ENCODE data around the gene ADAMTS6. TPM values are rescaled to one million over a fixed set of nuclear protein-coding genes. Genes with fewer than 3 reads are reported as not detected.

The ADAMTS6 gene
- total and polyA plus RNA-seq, 2 experiments from 2014 or later, result 0.78 to 2.0 TPM

DNA sequence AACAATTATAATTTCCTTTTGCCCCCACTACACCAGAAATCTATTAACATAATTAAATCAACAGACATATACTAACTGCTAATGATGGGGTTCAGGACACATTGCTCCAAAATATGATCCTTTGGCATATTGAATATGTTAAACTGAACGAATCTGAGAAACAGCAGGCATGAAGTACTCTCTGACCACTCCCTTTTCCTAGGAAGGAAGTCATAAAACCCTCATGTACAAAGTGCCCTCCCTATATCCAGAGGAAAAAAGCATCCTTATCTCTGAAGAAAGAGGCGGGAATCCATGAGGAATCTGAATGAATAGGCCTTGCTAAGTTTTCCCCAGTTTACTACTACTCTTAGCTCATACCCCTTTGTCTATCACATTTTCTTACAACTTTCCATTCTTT lies 67.9 kb downstream of the ADAMTS6 start:
- no peak overlapping the region for H2AFZ ChIP-seq
- DNase-seq (ENCODE audit: low spot score), result no peak
- no peaks in the 10 kb centered on the region for H3K27me3 Mint-ChIP-seq (ENCODE audit: insufficient read depth, low read depth, poor library complexity)
- peaks cover 21% of the 10 kb centered on the region for H3K9me3 Mint-ChIP-seq
- no peaks in the 10 kb centered on the region for H3K9me2 ChIP-seq (ENCODE audit: insufficient read depth)
- H3K27ac Mint-ChIP-seq, result no peak overlapping the region
- H3K36me3 ChIP-seq (ENCODE audit: insufficient read depth), result no peaks in the 10 kb centered on the region
- peaks cover 5% of the 10 kb centered on the region; the same call in 2 of the 3 replicates for H3K4me1 Mint-ChIP-seq
- no peaks in the 10 kb centered on the region for H4K20me1 ChIP-seq (replicated peaks; ENCODE audit: insufficient read depth)
- H3K4me2 ChIP-seq, result no peak overlapping the region
- no peaks in the 10 kb centered on the region for H3K27me3 ChIP-seq (ENCODE audit: insufficient read depth)
- no peaks in the 10 kb centered on the region for H3F3A ChIP-seq (replicated peaks; ENCODE audit: low read depth)
- no peak overlapping the region for H3K4me3 Mint-ChIP-seq
- no peak overlapping the region for H3K4me3 ChIP-seq
- peaks cover 17% of the 10 kb centered on the region; the same call in 2 of the 3 replicates for H3K36me3 Mint-ChIP-seq (ENCODE audit: low read depth)
- no peaks in the 10 kb centered on the region for H3K79me2 ChIP-seq (replicated peaks; ENCODE audit: insufficient read depth)
- H3K4me1 ChIP-seq (ENCODE audit: insufficient read depth), result no peaks in the 10 kb centered on the region
- ATAC-seq, result no peak
- no peak for TF ChIP-seq ZNF331 (CRISPR knock-in tag; IDR thresholded peaks at IDR 0.05; ENCODE audit: low read depth)
- TF ChIP-seq, protein P1, sequence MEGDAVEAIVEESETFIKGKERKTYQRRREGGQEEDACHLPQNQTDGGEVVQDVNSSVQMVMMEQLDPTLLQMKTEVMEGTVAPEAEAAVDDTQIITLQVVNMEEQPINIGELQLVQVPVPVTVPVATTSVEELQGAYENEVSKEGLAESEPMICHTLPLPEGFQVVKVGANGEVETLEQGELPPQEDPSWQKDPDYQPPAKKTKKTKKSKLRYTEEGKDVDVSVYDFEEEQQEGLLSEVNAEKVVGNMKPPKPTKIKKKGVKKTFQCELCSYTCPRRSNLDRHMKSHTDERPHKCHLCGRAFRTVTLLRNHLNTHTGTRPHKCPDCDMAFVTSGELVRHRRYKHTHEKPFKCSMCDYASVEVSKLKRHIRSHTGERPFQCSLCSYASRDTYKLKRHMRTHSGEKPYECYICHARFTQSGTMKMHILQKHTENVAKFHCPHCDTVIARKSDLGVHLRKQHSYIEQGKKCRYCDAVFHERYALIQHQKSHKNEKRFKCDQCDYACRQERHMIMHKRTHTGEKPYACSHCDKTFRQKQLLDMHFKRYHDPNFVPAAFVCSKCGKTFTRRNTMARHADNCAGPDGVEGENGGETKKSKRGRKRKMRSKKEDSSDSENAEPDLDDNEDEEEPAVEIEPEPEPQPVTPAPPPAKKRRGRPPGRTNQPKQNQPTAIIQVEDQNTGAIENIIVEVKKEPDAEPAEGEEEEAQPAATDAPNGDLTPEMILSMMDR (conservative IDR thresholded peaks at IDR 0.05; ENCODE audit: low read depth in 2 of 2), result no peak
- no peak for TF ChIP-seq NANOG (IDR thresholded peaks at IDR 0.05; ENCODE audit: borderline replicate concordance)
- no peak for TF ChIP-seq ZNF114 (CRISPR knock-in tag; IDR thresholded peaks at IDR 0.05)
- TF ChIP-seq JUNB (IDR thresholded peaks at IDR 0.05; ENCODE audit: unreplicated experiment), result no peak
- TF ChIP-seq EZH2 (IDR thresholded peaks at IDR 0.05; ENCODE audit: low read depth, unreplicated experiment), result no peak
- TF ChIP-seq CREB1 (CRISPR knock-in tag; IDR thresholded peaks at IDR 0.05; ENCODE audit: low read depth), result no peak
- H3K27ac ChIP-seq (ENCODE audit: low read depth), result no peak overlapping the region

GRCh38 chr5:65412842-65413241 lies 68.9 kb downstream of the ADAMTS6 start:
- no peak for DNase-seq (ENCODE audit: low spot score)
- no peak for TF ChIP-seq POLR2AphosphoS5 (IDR thresholded peaks at IDR 0.05; ENCODE audit: low read depth)
- no peak for TF ChIP-seq ZNF114 (CRISPR knock-in tag; IDR thresholded peaks at IDR 0.05)
- TF ChIP-seq NANOG (IDR thresholded peaks at IDR 0.05; ENCODE audit: borderline replicate concordance), result no peak
- Histone ChIP-seq H3K79me2 (replicated peaks; ENCODE audit: insufficient read depth) (no peaks in the 10 kb centered on the region), H3K27ac (ENCODE audit: low read depth) (no peak overlapping the region), H2AFZ (no peak overlapping the region), H3K4me3 (no peak overlapping the region), H3K9me2 (ENCODE audit: insufficient read depth) (no peaks in the 10 kb centered on the region), H3K36me3 (ENCODE audit: insufficient read depth) (no peaks in the 10 kb centered on the region), H3K4me1 (ENCODE audit: insufficient read depth) (no peaks in the 10 kb centered on the region), H3F3A (replicated peaks; ENCODE audit: low read depth) (no peaks in the 10 kb centered on the region), H4K20me1 (replicated peaks; ENCODE audit: insufficient read depth) (no peaks in the 10 kb centered on the region), H3K27me3 (ENCODE audit: insufficient read depth) (no peaks in the 10 kb centered on the region), H3K4me2 (no peak overlapping the region)
- Mint-ChIP-seq H3K27ac (no peak overlapping the region), H3K9me3 (peaks cover 17% of the 10 kb centered on the region), H3K27me3 (ENCODE audit: insufficient read depth, low read depth, poor library complexity) (no peaks in the 10 kb centered on the region), H3K4me3 (no peak overlapping the region), H3K36me3 (ENCODE audit: low read depth) (peaks cover 17% of the 10 kb centered on the region; the same call in 2 of the 3 replicates), H3K4me1 (peaks cover 5% of the 10 kb centered on the region; the same call in 2 of the 3 replicates)
- no peak for ATAC-seq

GRCh38 chr5:65411356-65411755 lies 70.4 kb downstream of the ADAMTS6 start:
- peaks cover 11% of the 10 kb centered on the region; the same call in 1 of the 3 replicates for H3K36me3 Mint-ChIP-seq (ENCODE audit: low read depth)
- H3K27me3 ChIP-seq (ENCODE audit: insufficient read depth), result no peaks in the 10 kb centered on the region
- no peaks in the 10 kb centered on the region for H4K20me1 ChIP-seq (replicated peaks; ENCODE audit: insufficient read depth)
- H3K79me2 ChIP-seq (replicated peaks; ENCODE audit: insufficient read depth), result no peaks in the 10 kb centered on the region
- peaks cover 5% of the 10 kb centered on the region; the same call in 2 of the 3 replicates for H3K4me1 Mint-ChIP-seq
- H3K4me1 ChIP-seq (ENCODE audit: insufficient read depth), result no peaks in the 10 kb centered on the region
- no peak overlapping the region for H3K27ac ChIP-seq (ENCODE audit: low read depth)
- H3K9me3 Mint-ChIP-seq, result peaks cover 4% of the 10 kb centered on the region; the same call in 2 of the 3 replicates
- H3K4me2 ChIP-seq, result no peak overlapping the region
- H3K36me3 ChIP-seq (ENCODE audit: insufficient read depth), result no peaks in the 10 kb centered on the region
- H2AFZ ChIP-seq, result no peak overlapping the region
- ATAC-seq (no peak), DNase-seq (ENCODE audit: low spot score) (no peak)
- no peak overlapping the region for H3K4me3 Mint-ChIP-seq
- H3K9me2 ChIP-seq (ENCODE audit: insufficient read depth), result no peaks in the 10 kb centered on the region
- no peak overlapping the region for H3K27ac Mint-ChIP-seq
- H3K4me3 ChIP-seq, result no peak overlapping the region
- no peaks in the 10 kb centered on the region for H3F3A ChIP-seq (replicated peaks; ENCODE audit: low read depth)
- H3K27me3 Mint-ChIP-seq (ENCODE audit: insufficient read depth, low read depth, poor library complexity), result no peaks in the 10 kb centered on the region
- TF ChIP-seq, protein P2, sequence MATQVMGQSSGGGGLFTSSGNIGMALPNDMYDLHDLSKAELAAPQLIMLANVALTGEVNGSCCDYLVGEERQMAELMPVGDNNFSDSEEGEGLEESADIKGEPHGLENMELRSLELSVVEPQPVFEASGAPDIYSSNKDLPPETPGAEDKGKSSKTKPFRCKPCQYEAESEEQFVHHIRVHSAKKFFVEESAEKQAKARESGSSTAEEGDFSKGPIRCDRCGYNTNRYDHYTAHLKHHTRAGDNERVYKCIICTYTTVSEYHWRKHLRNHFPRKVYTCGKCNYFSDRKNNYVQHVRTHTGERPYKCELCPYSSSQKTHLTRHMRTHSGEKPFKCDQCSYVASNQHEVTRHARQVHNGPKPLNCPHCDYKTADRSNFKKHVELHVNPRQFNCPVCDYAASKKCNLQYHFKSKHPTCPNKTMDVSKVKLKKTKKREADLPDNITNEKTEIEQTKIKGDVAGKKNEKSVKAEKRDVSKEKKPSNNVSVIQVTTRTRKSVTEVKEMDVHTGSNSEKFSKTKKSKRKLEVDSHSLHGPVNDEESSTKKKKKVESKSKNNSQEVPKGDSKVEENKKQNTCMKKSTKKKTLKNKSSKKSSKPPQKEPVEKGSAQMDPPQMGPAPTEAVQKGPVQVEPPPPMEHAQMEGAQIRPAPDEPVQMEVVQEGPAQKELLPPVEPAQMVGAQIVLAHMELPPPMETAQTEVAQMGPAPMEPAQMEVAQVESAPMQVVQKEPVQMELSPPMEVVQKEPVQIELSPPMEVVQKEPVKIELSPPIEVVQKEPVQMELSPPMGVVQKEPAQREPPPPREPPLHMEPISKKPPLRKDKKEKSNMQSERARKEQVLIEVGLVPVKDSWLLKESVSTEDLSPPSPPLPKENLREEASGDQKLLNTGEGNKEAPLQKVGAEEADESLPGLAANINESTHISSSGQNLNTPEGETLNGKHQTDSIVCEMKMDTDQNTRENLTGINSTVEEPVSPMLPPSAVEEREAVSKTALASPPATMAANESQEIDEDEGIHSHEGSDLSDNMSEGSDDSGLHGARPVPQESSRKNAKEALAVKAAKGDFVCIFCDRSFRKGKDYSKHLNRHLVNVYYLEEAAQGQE (IDR thresholded peaks at IDR 0.05; ENCODE audit: unreplicated experiment), result no peak
- TF ChIP-seq POLR2AphosphoS5 (IDR thresholded peaks at IDR 0.05; ENCODE audit: low read depth) (no peak), ZNF331 (CRISPR knock-in tag; IDR thresholded peaks at IDR 0.05; ENCODE audit: low read depth) (no peak), EZH2phosphoT487 (IDR thresholded peaks at IDR 0.05; ENCODE audit: unreplicated experiment) (no peak), JUNB (IDR thresholded peaks at IDR 0.05; ENCODE audit: unreplicated experiment) (no peak), NANOG (IDR thresholded peaks at IDR 0.05; ENCODE audit: borderline replicate concordance) (no peak), CREB1 (CRISPR knock-in tag; IDR thresholded peaks at IDR 0.05; ENCODE audit: low read depth) (no peak)
- TF ChIP-seq, protein P3, sequence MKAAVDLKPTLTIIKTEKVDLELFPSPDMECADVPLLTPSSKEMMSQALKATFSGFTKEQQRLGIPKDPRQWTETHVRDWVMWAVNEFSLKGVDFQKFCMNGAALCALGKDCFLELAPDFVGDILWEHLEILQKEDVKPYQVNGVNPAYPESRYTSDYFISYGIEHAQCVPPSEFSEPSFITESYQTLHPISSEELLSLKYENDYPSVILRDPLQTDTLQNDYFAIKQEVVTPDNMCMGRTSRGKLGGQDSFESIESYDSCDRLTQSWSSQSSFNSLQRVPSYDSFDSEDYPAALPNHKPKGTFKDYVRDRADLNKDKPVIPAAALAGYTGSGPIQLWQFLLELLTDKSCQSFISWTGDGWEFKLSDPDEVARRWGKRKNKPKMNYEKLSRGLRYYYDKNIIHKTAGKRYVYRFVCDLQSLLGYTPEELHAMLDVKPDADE (IDR thresholded peaks at IDR 0.05), result no peak

Data from GM23338 (cell line).